ENCODE data around the gene RFPL2. TPM values are rescaled to one million over a fixed set of nuclear protein-coding genes. Genes with fewer than 3 reads are reported as not detected.
"Not testable (repeated sequence)": the region's sequence is repeated elsewhere in the genome, so short reads cannot be mapped to it uniquely, and the experiment has no call there.

The RFPL2 gene
- total and polyA plus RNA-seq, 2 experiments from 2014 or later = not detected

DNA sequence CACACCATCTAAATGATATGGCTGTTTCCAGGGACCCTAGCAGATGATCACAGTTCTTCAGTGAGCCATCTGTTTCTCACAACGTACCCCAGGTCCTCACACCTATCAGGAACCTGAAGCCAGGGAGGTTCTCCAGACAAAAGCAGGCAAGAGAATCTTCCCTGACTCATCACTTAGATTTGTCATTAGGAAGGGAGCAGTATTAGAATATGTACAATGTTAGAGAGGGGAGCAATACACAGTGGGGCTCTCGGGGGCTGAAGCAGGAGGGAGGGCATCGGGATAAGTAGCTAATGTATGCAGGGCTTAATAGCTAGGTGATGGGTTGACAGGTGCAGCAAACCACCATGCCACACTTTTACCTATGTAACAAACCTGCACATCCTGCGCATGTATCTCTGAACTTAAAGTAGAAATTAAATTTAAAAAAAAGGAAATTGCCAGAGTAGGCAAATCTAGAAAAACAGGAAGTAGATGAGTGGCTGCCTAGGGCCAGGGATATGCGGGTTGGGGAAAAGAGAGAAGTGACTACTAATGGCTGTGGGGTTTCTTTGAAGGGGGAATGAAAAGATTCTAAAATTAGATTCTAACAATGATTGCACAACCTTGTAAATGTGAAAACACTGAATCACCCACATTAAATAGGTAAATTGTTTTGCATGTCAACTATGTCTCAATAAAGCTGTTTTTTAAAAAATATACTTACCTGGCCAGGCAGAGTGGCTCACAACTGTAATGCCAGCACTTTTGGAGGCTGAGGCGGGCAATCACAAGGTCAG, 60.2 kb downstream of the RFPL2 start:
- 0 out of 2 replicates have a peak, but pooled peaks cover 1% of the 10 kb centered on the region for H3K27me3 ChIP-seq (replicated peaks; ENCODE audit: insufficient read depth)
- H3K9ac ChIP-seq = no peak overlapping the region
- in situ Hi-C loops (cut with MboI) = no loop called here
- no peaks in the 10 kb centered on the region for H3K79me2 ChIP-seq (ENCODE audit: insufficient read depth)
- no peak overlapping the region for H3K4me3 ChIP-seq
- H3K4me1 ChIP-seq (ENCODE audit: insufficient read depth) = no peaks in the 10 kb centered on the region
- DNase-seq = no peak
- H3K36me3 ChIP-seq (ENCODE audit: low read depth) = no peaks in the 10 kb centered on the region
- WGBS, 2 experiments (ENCODE audit: low coverage in 1 of 2, low lambda C conversion rate in 2 of 2, missing lambda C conversion rate in 2 of 2) = 51 to 55% methylated on average over 6 of the region's 6 CpGs
- H4K20me1 ChIP-seq (ENCODE audit: insufficient read depth) = no peaks in the 10 kb centered on the region
- no peak overlapping the region for H3K27ac ChIP-seq
- no peak for TF ChIP-seq EZH2phosphoT487 (IDR thresholded peaks at IDR 0.05; ENCODE audit: insufficient read depth, low read depth)
- no peak for TF ChIP-seq EZH2 (IDR thresholded peaks at IDR 0.05; ENCODE audit: insufficient read depth, poor library complexity, severe bottlenecking)
- H3K9me2 ChIP-seq (ENCODE audit: insufficient read depth) = no peaks in the 10 kb centered on the region
- no peak overlapping the region for H3K4me2 ChIP-seq (ENCODE audit: unreplicated experiment)
- no peak overlapping the region for H2AFZ ChIP-seq
- H3K9me3 ChIP-seq (ENCODE audit: low read depth) = no peaks in the 10 kb centered on the region
- no peaks in the 10 kb centered on the region for H3F3A ChIP-seq (ENCODE audit: insufficient read depth)

DNA sequence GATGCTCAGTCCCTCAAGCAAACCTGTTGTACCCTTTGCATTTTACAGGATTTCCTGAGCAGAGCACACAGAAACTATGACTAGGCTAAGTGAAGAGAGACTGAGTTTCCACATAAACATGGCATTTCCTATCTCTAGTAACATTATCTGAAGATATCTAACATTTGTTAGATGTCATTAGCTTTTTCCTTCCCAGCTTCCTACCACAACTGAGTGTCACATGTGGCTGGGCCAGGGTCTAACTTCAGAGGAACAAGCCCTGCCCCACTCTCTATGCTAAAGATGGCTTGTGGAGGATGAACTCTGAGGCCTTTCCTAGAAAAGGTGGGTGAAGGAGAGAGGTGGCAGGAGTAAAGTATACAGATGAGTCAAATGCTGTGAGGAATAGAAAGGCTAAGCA, 62.3 kb downstream of the RFPL2 start:
- Histone ChIP-seq H3K9me3 (ENCODE audit: low read depth) (no peaks in the 10 kb centered on the region), H3F3A (ENCODE audit: insufficient read depth) (no peaks in the 10 kb centered on the region), H3K4me3 (no peak overlapping the region), H3K79me2 (ENCODE audit: insufficient read depth) (no peaks in the 10 kb centered on the region), H4K20me1 (ENCODE audit: insufficient read depth) (no peaks in the 10 kb centered on the region), H3K27ac (no peak overlapping the region), H3K36me3 (ENCODE audit: low read depth) (no peaks in the 10 kb centered on the region), H2AFZ (no peak overlapping the region), H3K9me2 (ENCODE audit: insufficient read depth) (no peaks in the 10 kb centered on the region), H3K4me1 (ENCODE audit: insufficient read depth) (no peaks in the 10 kb centered on the region), H3K9ac (no peak overlapping the region), H3K4me2 (ENCODE audit: unreplicated experiment) (no peak overlapping the region), H3K27me3 (replicated peaks; ENCODE audit: insufficient read depth) (peaks cover 10% of the 10 kb centered on the region)
- no peak for DNase-seq
- in situ Hi-C loops (cut with MboI) = no loop called here
- no peak for TF ChIP-seq EZH2phosphoT487 (IDR thresholded peaks at IDR 0.05; ENCODE audit: insufficient read depth, low read depth)
- no peak for TF ChIP-seq EZH2 (IDR thresholded peaks at IDR 0.05; ENCODE audit: insufficient read depth, poor library complexity, severe bottlenecking)

DNA sequence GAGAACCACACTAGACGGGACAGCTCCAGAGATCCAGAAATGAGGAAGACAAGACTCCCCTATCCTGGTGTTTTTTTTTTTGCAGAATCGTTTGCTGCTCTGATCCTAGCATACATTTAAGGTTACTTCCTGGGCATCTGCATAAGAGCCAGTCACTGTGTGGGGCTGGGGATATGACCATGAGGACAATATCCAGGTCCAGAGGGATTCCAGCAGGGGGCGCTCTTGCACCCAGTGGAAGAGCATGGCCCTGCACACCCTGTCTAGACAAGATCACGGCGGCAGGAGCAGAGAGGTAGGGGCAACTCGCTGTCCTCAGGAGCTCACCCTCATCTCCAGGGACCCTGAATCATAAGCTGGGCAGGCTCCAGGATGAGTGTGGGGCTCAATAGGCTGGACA, 64.2 kb downstream of the RFPL2 start:
- H4K20me1 ChIP-seq (ENCODE audit: insufficient read depth); in situ Hi-C loops (cut with MboI); H3K9me2 ChIP-seq (ENCODE audit: insufficient read depth); H3F3A ChIP-seq (ENCODE audit: insufficient read depth); H3K4me3 ChIP-seq; H3K27ac ChIP-seq; H2AFZ ChIP-seq; H3K4me1 ChIP-seq (ENCODE audit: insufficient read depth); H3K4me2 ChIP-seq (ENCODE audit: unreplicated experiment); H3K9me3 ChIP-seq (ENCODE audit: low read depth); H3K36me3 ChIP-seq (ENCODE audit: low read depth); H3K79me2 ChIP-seq (ENCODE audit: insufficient read depth); DNase-seq; H3K9ac ChIP-seq: not testable (repeated sequence)
- WGBS, 2 experiments (ENCODE audit: low coverage in 1 of 2, low lambda C conversion rate in 2 of 2, missing lambda C conversion rate in 2 of 2) = 12 to 13% methylated on average over 6 of the region's 6 CpGs
- H3K27me3 ChIP-seq (replicated peaks; ENCODE audit: insufficient read depth) = peaks cover 10% of the 10 kb centered on the region

Small RNAs within 50 kb of the gene (small RNA-seq; reads per million reads assigned to genes)
- gene RF02171 (ENCODE audit: low read depth, low replicate concordance) = not detected

Other genes starting within 250 kb of the RFPL2 start
- not detected in 2 replicates for gene SLC5A1, start 161.8 kb downstream of the RFPL2 start, total RNA-seq (2014; rRNA removed; shearing (Covaris generic))
- not detected in 2 replicates for gene SLC5A1, start 161.8 kb downstream of the RFPL2 start, polyA plus RNA-seq (2016; fragmentation: Nextera tagmentation; extraction: Ambion mirVana)
- gene C22orf42, start 45.8 kb downstream of the RFPL2 start, total RNA-seq (2014; rRNA removed; shearing (Covaris generic)) = not detected in 2 replicates
- not detected in 2 replicates for gene C22orf42, start 45.8 kb downstream of the RFPL2 start, polyA plus RNA-seq (2016; fragmentation: Nextera tagmentation; extraction: Ambion mirVana)
- gene SLC5A4, start 50.3 kb upstream of the RFPL2 start, total RNA-seq (2014; rRNA removed; shearing (Covaris generic)) = not detected in 2 replicates
- not detected in 2 replicates for gene SLC5A4, start 50.3 kb upstream of the RFPL2 start, polyA plus RNA-seq (2016; fragmentation: Nextera tagmentation; extraction: Ambion mirVana)
- gene RFPL3, start 152.8 kb upstream of the RFPL2 start, total RNA-seq (2014; rRNA removed; shearing (Covaris generic)) = not detected in 2 replicates
- not detected in 2 replicates for gene RFPL3, start 152.8 kb upstream of the RFPL2 start, polyA plus RNA-seq (2016; fragmentation: Nextera tagmentation; extraction: Ambion mirVana)
- 96.7 and 101 TPM in 2 replicates for gene RTCB, start 207.2 kb upstream of the RFPL2 start, total RNA-seq (2014; rRNA removed; shearing (Covaris generic))
- 88.8 and 91.0 TPM in 2 replicates for gene RTCB, start 207.2 kb upstream of the RFPL2 start, polyA plus RNA-seq (2016; fragmentation: Nextera tagmentation; extraction: Ambion mirVana)